GM19395 (cell line): ENCODE measurements around the gene CDKL1.
"Not testable (repeated sequence)": the region's sequence is repeated elsewhere in the genome, so short reads cannot be mapped to it uniquely, and the experiment has no call there.

Experiments
- ATAC-seq: cut with Tn5 transposase; IDR thresholded peaks from one replicate; pipeline ENCODE4 v1.9.1; 2021; ENCODE audit warnings: mild to moderate bottlenecking, moderate library complexity; ENCODE audit not compliant: unreplicated experiment

The CDKL1 gene

GRCh38 chr14:50388256-50388931 lies 8.3 kb downstream of the CDKL1 start:
- no peak for ATAC-seq

DNA sequence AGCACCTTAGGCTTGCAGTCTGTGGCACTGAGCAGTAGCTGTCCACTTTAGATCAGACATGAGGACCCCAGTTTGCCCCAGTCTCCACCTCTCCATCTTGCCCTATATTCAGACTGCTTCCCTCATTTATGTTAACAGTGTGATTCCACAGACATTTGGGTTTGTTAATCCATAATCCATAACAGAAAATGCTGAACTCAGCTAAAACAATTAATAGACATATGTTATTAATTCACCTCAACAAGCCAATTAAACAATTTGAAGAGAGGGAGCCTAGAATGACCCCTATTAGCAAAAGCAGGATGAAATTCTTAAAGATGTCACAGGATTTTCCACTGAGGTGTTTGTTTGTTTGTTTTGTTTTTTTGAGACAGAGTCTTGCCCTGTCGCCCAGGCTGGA lies 9.1 kb downstream of the CDKL1 start:
- no peak for ATAC-seq

- ATAC-seq = no peak
Observed at GRCh38 chr14:50383618-50384225, 13.0 kb downstream of the CDKL1 start.

- ATAC-seq = no peak
Observed at GRCh38 chr14:50381823-50382287, 14.8 kb downstream of the CDKL1 start.

DNA sequence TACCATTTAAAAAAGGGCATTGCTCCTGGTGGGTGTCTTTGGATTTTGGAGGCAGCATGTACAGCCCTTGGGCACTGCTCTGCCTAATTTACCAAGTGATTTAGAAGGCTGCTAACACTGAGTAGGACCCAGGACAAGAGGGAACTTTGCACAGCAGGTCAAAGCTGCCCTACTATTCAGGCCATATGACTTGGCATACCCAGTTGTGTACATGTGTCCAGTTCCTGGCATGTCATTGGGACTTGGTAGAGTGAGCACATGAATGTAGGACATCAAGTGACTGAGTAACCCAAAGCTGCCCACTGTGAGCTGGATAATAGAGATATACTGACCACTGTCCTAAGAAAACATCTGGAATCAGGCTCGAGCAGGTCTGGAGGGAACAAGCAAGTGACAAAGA lies 15.7 kb downstream of the CDKL1 start:
- ATAC-seq = no peak

DNA sequence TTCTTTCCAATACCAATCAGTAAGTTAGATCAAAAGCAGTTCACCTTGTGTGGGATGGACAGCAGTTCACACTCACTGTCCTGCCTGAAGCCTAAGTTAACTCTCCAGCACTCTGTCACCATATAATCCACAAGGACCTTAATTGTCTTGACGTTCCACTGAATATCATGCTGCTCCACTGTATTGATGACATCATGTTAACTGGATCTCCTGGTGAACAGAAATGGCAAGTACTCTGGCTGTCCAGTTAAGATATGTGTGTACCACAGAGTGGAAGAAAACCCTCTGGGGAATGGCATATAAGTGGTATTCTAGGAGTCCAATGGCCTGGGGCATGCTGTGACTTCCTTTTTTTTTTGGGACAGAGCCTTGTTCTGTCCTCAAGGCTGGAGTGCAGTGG lies 16.2 kb downstream of the CDKL1 start:
- no peak for ATAC-seq

GRCh38 chr14:50379563-50379962 lies 17.1 kb downstream of the CDKL1 start:
- ATAC-seq = no peak

- no peak for ATAC-seq
Observed at GRCh38 chr14:50377550-50378085, 19.1 kb downstream of the CDKL1 start.

DNA sequence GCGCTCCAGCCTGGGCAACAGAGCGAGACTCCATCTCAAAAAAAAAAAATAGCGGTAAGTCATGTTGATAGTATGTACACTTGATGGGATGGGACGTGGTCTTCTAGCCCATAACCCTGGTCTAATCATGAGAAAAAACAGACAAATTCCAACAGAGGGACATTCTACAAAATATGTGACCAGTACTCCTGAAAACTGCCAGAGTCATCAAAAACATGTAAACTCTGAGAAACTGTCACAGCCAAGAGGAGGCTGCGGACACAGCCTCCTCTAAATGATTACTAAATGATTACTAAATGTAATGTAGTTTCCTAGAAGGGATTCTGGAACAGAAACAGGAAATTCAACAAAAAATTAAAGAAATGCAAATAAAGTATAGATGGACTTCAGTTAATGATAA lies 20.9 kb downstream of the CDKL1 start:
- ATAC-seq = no peak

DNA sequence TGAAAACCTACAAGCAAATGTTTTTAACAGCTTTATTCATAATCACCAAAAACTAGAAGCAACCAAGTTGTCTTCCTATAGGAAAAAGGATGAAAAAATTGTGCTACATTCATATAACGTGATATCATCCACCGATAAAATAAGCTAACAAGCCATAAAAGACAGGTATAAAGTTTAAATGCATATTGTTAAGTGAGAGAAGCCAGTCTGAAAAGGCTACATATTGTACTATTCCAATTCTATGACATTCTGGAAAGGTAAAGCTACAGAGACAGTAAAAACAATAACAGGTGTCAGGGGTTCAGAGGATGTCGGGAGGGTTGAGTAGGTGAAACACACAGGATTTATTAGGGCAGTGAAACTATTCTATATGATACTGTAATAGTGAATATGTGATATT lies 22.7 kb downstream of the CDKL1 start:
- ATAC-seq = no peak

DNA sequence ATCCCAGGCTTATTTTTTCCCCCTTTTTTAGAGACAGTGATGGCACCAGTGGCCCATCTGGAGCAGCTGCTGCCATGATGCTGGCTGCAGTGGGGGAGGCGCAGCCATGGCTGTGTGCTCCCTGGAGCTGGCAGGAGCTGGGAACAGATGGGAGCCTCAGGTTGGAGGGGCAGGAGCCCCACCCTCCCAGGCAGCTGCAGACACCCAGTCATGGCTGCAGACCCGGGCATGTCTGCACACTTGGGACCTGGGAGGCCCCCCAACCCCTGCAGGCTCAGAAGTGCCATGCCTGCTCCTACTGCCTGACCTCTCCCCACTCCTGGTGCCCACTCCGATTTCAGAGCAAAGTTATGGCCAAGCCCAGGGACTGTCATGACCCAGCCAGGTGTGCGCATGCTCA lies 25.1 kb downstream of the CDKL1 start:
- no peak for ATAC-seq

GRCh38 chr14:50366589-50366988 lies 30.1 kb downstream of the CDKL1 start:
- ATAC-seq = no peak

GRCh38 chr14:50366115-50366514 lies 30.6 kb downstream of the CDKL1 start:
- ATAC-seq = no peak

DNA sequence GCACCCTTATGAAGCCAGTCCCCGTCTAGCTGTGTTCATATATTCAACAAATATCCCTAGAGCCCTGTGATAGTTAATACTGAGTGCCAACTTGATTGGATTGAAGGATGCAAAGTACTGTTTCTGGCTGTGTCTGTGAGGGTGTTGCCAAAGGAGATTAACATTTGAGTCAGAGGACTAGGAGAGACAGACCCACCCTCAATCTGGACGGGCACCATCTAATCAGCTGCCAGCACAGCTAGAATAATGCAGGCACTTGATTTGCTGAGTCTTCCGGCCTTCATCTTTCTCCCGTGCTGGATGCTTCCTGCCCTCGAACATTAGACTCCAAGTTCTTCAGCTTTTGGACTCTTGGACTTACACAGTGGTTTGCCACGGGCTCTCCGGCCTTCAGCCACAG lies 31.1 kb downstream of the CDKL1 start:
- not testable (repeated sequence) for ATAC-seq

- no peak for ATAC-seq
Observed at GRCh38 chr14:50364792-50365191, 31.9 kb downstream of the CDKL1 start.

DNA sequence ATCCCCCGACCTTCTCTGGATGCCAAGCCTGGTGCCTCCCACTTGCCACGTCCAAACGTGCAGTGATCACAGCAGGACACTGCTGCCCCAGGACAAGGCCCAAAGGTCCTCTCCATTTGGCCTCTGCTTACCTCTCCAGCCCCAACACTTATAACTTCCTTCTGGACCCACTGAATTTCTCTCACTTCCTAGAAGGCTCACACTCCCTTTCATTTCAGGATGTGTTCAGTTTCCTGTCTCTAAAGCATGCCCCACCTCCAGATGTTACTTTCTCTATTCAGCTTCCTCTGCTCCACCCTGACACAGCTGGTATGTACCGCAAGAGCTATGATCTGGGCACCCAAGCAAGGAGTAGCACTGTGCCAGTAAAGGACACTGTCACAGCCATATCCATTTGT lies 33.0 kb downstream of the CDKL1 start:
- peak; percentile 94 for ATAC-seq

GRCh38 chr14:50362764-50363713 lies 33.6 kb downstream of the CDKL1 start:
- peak; percentile 34 for ATAC-seq

- ATAC-seq = not testable (repeated sequence)
Observed at GRCh38 chr14:50361473-50362403, 34.9 kb downstream of the CDKL1 start.

- ATAC-seq = no peak
Observed at GRCh38 chr14:50360851-50361250, 35.8 kb downstream of the CDKL1 start.

GRCh38 chr14:50360093-50360492 lies 36.6 kb downstream of the CDKL1 start:
- ATAC-seq = no peak
